T-helper 17 cell (primary cell): ENCODE results near the gene EPG5. TPM values are rescaled to one million over a fixed set of nuclear protein-coding genes. Genes with fewer than 3 reads are reported as not detected.
A peak's percentile ranks its signal among the peaks of the same experiment; 100 is the strongest.

Source experiments
- ATAC-seq: fragments of 150-1000 bp; cut with Tn5 transposase; 2 replicates; pipeline ENCODE4 v1.10.0; 2021; ENCODE audit warnings: mild to moderate bottlenecking, moderate library complexity
- DNase-seq, 3 donors: peaks; one replicate each; pipeline versions ENCODE4 v3.0.0 to v3.0.0-alpha.2; 2020 to 2021
- H3K9me3 ChIP-seq: one replicate; pipeline ENCODE4 v1.7.0; 2013; ENCODE audit warnings: low read length, mild to moderate bottlenecking; ENCODE audit not compliant: control insufficient read depth, poor library complexity, severe bottlenecking
- H3K27ac Mint-ChIP-seq: one replicate; pipeline ENCODE4 v1.8.0; 2022; ENCODE audit warnings: mild to moderate bottlenecking, moderate library complexity, mixed read lengths
- H3K27me3 Mint-ChIP-seq: one replicate; pipeline ENCODE4 v1.8.0; 2022; ENCODE audit warnings: mixed read lengths
- H3K36me3 Mint-ChIP-seq: one replicate; pipeline ENCODE4 v1.8.0; 2022; ENCODE audit warnings: low read depth, mixed read lengths
- H3K4me1 Mint-ChIP-seq: one replicate; pipeline ENCODE4 v1.8.0; 2022; ENCODE audit warnings: mild to moderate bottlenecking, mixed read lengths
- H3K4me3 Mint-ChIP-seq: one replicate; pipeline ENCODE4 v1.8.0; 2022; ENCODE audit warnings: mild to moderate bottlenecking, moderate library complexity, mixed read lengths
- total RNA-seq, 4 donors: library from RNA in 2 of 4; stranded (reverse) in 2 of 4; gene quantifications; one replicate each; pipeline ENCODE4 v1.2.3 and lab custom pipeline; 2022 to 2026

Gene EPG5, protein sequence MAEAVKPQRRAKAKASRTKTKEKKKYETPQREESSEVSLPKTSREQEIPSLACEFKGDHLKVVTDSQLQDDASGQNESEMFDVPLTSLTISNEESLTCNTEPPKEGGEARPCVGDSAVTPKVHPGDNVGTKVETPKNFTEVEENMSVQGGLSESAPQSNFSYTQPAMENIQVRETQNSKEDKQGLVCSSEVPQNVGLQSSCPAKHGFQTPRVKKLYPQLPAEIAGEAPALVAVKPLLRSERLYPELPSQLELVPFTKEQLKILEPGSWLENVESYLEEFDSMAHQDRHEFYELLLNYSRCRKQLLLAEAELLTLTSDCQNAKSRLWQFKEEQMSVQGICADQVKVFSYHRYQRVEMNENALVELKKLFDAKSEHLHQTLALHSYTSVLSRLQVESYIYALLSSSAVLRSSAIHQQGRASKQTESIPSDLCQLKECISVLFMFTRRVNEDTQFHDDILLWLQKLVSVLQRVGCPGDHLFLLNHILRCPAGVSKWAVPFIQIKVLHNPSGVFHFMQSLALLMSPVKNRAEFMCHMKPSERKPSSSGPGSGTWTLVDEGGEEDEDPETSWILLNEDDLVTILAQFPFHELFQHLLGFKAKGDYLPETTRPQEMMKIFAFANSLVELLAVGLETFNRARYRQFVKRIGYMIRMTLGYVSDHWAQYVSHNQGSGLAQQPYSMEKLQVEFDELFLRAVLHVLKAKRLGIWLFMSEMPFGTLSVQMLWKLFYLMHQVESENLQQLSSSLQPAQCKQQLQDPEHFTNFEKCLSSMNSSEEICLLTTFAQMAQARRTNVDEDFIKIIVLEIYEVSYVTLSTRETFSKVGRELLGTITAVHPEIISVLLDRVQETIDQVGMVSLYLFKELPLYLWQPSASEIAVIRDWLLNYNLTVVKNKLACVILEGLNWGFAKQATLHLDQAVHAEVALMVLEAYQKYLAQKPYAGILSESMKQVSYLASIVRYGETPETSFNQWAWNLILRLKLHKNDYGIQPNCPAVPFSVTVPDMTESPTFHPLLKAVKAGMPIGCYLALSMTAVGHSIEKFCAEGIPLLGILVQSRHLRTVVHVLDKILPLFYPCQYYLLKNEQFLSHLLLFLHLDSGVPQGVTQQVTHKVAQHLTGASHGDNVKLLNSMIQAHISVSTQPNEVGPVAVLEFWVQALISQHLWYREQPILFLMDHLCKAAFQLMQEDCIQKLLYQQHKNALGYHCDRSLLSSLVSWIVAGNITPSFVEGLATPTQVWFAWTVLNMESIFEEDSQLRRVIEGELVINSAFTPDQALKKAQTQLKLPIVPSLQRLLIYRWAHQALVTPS (N-terminal part only)
- total RNA-seq (10 to 100 TPM; 46.6 to 76.5 TPM), total RNA-seq (lab: John Stamatoyannopoulos, UW) (129 to 186 reads per million in 2 donors)

DNA sequence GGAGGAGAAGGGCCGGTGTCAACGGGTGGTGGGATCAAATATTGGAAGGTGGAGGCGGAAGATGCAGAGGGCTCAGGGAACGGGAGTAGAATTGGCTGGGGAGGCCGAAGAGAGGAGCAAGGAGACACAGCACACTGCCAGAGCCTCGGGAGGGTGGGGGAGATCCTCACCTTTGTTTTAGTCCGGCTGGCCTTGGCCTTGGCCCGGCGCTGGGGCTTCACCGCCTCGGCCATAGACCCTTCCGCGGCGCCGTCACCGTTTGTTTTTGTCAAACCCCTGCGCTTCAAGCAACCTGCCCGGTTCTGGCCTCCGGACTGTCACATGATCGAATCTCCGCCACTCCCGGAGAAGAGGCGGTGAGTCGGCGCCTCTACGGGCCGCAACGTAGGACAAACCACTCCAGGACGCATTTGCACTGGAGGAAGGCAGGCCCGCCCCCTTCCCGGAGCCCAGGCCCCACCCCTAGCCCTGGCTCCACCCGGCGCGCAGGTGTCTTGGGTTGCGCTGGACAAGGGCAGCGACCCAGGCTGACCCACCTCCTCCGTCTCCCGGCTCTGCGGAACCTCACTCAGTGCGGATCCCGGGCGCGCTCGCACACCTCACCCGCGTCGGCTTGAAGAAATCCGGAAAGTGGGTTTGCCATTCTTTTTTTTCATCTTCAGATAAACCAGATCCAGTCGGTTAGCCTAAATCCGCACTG, at the start of gene EPG5:
EPG5 (minus strand) TSS at position 323 of the 700 bp plus-strand sequence; CDS start at position 233, 90 bp downstream.
- peak within 1 kb of the TSS; percentile 99 for H3K4me3 Mint-ChIP-seq
- peaks cover 12% of the 10 kb centered on the region for H3K36me3 Mint-ChIP-seq
- no peaks in the 10 kb centered on the region for H3K27me3 Mint-ChIP-seq
- peak within 1 kb of the TSS; percentile 98 for H3K27ac Mint-ChIP-seq
- ATAC-seq: peak; percentile 74
- no peaks in the 10 kb centered on the region for H3K9me3 ChIP-seq
- peak; percentile 81 to 87 (median 82) for DNase-seq
- H3K4me1 Mint-ChIP-seq: peaks cover 39% of the 10 kb centered on the region

DNA sequence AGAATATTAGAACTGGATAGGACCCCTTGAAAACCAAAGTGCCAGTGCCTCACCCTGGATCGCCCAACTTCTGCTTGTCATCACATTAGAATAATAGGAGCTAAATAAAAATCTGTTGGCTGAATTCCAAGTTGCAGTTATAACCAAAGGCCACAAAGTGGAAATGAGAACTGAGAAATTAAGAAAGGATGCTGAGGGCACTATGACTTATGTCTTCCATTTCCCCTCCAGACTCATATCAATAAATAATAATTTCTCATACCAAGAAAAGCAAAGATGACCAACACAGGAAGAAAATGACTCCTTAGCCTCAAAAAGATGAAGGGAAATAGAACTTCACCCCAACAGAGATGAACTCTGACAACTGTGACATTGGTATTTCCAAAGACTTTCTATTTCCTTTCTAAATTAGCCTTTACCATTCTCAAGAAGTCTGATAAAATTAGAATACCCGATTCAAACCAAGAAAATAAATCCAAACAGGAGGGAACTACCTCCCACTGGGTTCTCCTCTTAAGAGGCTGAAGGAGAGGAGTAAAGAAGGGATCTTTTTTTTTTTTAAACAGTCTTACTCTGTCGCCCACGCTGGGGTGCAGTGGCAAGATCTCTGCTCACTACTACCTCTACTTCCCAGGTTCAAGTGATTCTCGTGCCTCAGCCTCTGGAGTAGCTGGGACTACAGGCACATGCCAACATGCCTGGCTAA, 46.5 kb upstream of the EPG5 start:
- ATAC-seq: no peak
- DNase-seq: no peak
- no peaks in the 10 kb centered on the region for H3K9me3 ChIP-seq
- Mint-ChIP-seq H3K27ac (no peak overlapping the region), H3K36me3 (peaks cover 10% of the 10 kb centered on the region), H3K4me1 (peaks cover 2% of the 10 kb centered on the region), H3K4me3 (no peak overlapping the region), H3K27me3 (no peaks in the 10 kb centered on the region)

GRCh38 chr18:46010676-46011075, 43.5 kb upstream of the EPG5 start:
- ATAC-seq (no peak), DNase-seq (no peak)
- H3K27ac Mint-ChIP-seq: no peak overlapping the region
- H3K36me3 Mint-ChIP-seq: peaks cover 6% of the 10 kb centered on the region
- H3K27me3 Mint-ChIP-seq: no peaks in the 10 kb centered on the region
- no peaks in the 10 kb centered on the region for H3K9me3 ChIP-seq
- peaks cover 2% of the 10 kb centered on the region for H3K4me1 Mint-ChIP-seq
- no peak overlapping the region for H3K4me3 Mint-ChIP-seq

GRCh38 chr18:46010050-46010449, 42.9 kb upstream of the EPG5 start:
- ATAC-seq: no peak
- H3K4me1 Mint-ChIP-seq: peaks cover 2% of the 10 kb centered on the region
- no peak overlapping the region for H3K27ac Mint-ChIP-seq

GRCh38 chr18:46009125-46009840, 42.2 kb upstream of the EPG5 start:
- no peaks in the 10 kb centered on the region for H3K27me3 Mint-ChIP-seq
- no peaks in the 10 kb centered on the region for H3K9me3 ChIP-seq
- DNase-seq (no peak), ATAC-seq (peak; percentile 27)
- no peak overlapping the region for H3K4me3 Mint-ChIP-seq
- no peaks in the 10 kb centered on the region for H3K4me1 Mint-ChIP-seq
- H3K27ac Mint-ChIP-seq: no peak overlapping the region
- H3K36me3 Mint-ChIP-seq: peaks cover 4% of the 10 kb centered on the region

More at GRCh38 chr18:46010050-46010449, 42.9 kb upstream of the EPG5 start:
- peaks cover 6% of the 10 kb centered on the region for H3K36me3 Mint-ChIP-seq
- no peak overlapping the region for H3K4me3 Mint-ChIP-seq
- no peaks in the 10 kb centered on the region for H3K9me3 ChIP-seq
- no peak for DNase-seq
- no peaks in the 10 kb centered on the region for H3K27me3 Mint-ChIP-seq

GRCh38 chr18:46008531-46008930, 41.4 kb upstream of the EPG5 start:
- no peak for ATAC-seq
- DNase-seq: no peak
- Mint-ChIP-seq H3K4me1 (no peaks in the 10 kb centered on the region), H3K27ac (no peak overlapping the region), H3K36me3 (peaks cover 4% of the 10 kb centered on the region), H3K27me3 (no peaks in the 10 kb centered on the region), H3K4me3 (no peak overlapping the region)
- H3K9me3 ChIP-seq: no peaks in the 10 kb centered on the region

- no peaks in the 10 kb centered on the region for H3K9me3 ChIP-seq
- DNase-seq: no peak
- no peak overlapping the region for H3K27ac Mint-ChIP-seq
- H3K27me3 Mint-ChIP-seq: no peaks in the 10 kb centered on the region
- no peak overlapping the region for H3K4me3 Mint-ChIP-seq
- ATAC-seq: no peak
- peaks cover 4% of the 10 kb centered on the region for H3K36me3 Mint-ChIP-seq
- no peaks in the 10 kb centered on the region for H3K4me1 Mint-ChIP-seq
Observed at GRCh38 chr18:46007165-46007564, 40.0 kb upstream of the EPG5 start.

GRCh38 chr18:46002934-46003333, 35.8 kb upstream of the EPG5 start:
- Mint-ChIP-seq H3K27me3 (no peaks in the 10 kb centered on the region), H3K36me3 (no peaks in the 10 kb centered on the region), H3K27ac (no peak overlapping the region), H3K4me3 (no peak overlapping the region), H3K4me1 (peaks cover 24% of the 10 kb centered on the region)
- no peak for ATAC-seq
- no peak for DNase-seq
- H3K9me3 ChIP-seq: no peaks in the 10 kb centered on the region

GRCh38 chr18:46001892-46002291, 34.8 kb upstream of the EPG5 start:
- Mint-ChIP-seq H3K4me3 (no peak overlapping the region), H3K36me3 (no peaks in the 10 kb centered on the region), H3K4me1 (peaks cover 28% of the 10 kb centered on the region), H3K27ac (no peak overlapping the region), H3K27me3 (no peaks in the 10 kb centered on the region)
- no peak for DNase-seq
- no peak for ATAC-seq
- H3K9me3 ChIP-seq: no peaks in the 10 kb centered on the region

DNA sequence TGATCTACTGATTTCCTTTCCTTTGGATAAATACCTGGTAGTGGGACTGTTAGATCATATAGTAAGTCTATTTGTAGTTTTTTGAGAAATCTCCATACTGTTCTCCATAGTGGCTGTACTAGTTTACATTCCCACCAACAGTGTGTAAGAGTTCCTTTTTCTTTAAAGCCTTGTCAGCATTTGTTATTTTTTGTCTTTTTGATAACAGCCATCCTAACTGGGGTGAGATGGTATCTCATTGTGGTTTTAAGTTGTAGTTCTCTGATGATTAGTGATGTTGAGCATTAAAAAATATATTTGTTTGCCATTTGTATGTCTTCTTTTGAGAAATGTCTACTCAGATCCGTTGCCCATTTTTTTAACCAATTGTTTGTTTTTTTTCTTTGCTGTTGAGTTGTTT, 33.9 kb upstream of the EPG5 start:
- DNase-seq (no peak), ATAC-seq (peak; percentile 32)
- Mint-ChIP-seq H3K4me3 (no peak overlapping the region), H3K27me3 (no peaks in the 10 kb centered on the region), H3K36me3 (no peaks in the 10 kb centered on the region), H3K27ac (no peak overlapping the region), H3K4me1 (peaks cover 28% of the 10 kb centered on the region)
- H3K9me3 ChIP-seq: no peaks in the 10 kb centered on the region

DNA sequence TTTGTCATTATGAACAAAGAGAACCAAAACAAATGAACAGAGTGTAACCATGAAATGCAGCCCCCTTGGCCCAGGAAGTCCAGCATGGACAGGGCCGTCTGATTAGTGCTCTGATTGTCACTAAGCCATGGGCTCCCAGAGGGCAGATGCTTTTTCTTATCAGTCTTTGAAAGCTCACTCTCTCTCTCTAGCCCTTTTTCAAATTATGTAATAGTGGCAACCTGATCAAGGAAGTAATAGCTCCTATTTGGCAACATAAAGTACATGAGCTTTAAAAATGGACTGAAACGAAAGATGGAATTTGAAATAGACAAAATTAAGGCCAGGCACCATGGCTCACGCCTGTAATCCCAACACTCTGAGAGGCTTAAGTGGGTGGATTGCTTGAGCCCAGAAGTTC, 32.4 kb upstream of the EPG5 start:
- peaks cover 30% of the 10 kb centered on the region for H3K4me1 Mint-ChIP-seq
- ATAC-seq: no peak
- H3K27ac Mint-ChIP-seq: peak overlapping the region; percentile 93
- no peaks in the 10 kb centered on the region for H3K9me3 ChIP-seq
- DNase-seq: no peak
- H3K27me3 Mint-ChIP-seq: no peaks in the 10 kb centered on the region
- no peak overlapping the region for H3K4me3 Mint-ChIP-seq
- H3K36me3 Mint-ChIP-seq: no peaks in the 10 kb centered on the region
